Neuronal stem cell (in vitro differentiated cells): ENCODE data around the gene MACROD2.

ENCODE experiments used
- DNase-seq: peaks from one replicate; pipeline ENCODE4 v3.0.0-alpha.2; 2013; ENCODE audit warnings: low spot score
- H2AFZ ChIP-seq: one replicate; pipeline ENCODE4 v1.6.1; 2013; ENCODE audit warnings: mild to moderate bottlenecking, low read length, inconsistent platforms
- H2AK5ac ChIP-seq: 2 replicates; pipeline ENCODE4 v1.6.1; 2013; ENCODE audit warnings: low read depth, mild to moderate bottlenecking, inconsistent platforms, low read length, moderate library complexity, mixed read lengths
- H2BK120ac ChIP-seq: 2 replicates; pipeline ENCODE4 v1.6.1; 2013; ENCODE audit warnings: low read depth, mild to moderate bottlenecking, inconsistent platforms, low read length, moderate library complexity, mixed read lengths
- H2BK12ac ChIP-seq: one replicate; pipeline ENCODE4 v1.6.1; 2013; ENCODE audit warnings: low read length, inconsistent platforms
- H2BK15ac ChIP-seq: 2 replicates; pipeline ENCODE4 v1.6.1; 2013; ENCODE audit warnings: mild to moderate bottlenecking, low read length, inconsistent platforms, mixed read lengths
- H2BK5ac ChIP-seq: one replicate; pipeline ENCODE4 v1.6.1; 2013; ENCODE audit warnings: inconsistent platforms, mild to moderate bottlenecking, low read length, moderate library complexity
- H3K14ac ChIP-seq: one replicate; pipeline ENCODE4 v1.6.1; 2013; ENCODE audit warnings: low read length, inconsistent platforms
- H3K18ac ChIP-seq: 2 replicates; pipeline ENCODE4 v1.6.1; 2013; ENCODE audit warnings: low read length, inconsistent platforms
- H3K23ac ChIP-seq: 2 replicates; pipeline ENCODE4 v1.6.1; 2013; ENCODE audit warnings: low read depth, mild to moderate bottlenecking, mixed read lengths, low read length, inconsistent platforms; ENCODE audit not compliant: poor library complexity
- H3K27ac ChIP-seq: replicated peaks from 3 replicates; pipeline ENCODE4 v1.5.1; 2013; ENCODE audit warnings: low read length, inconsistent platforms
- H3K27me3 ChIP-seq, 3 experiments: 2 replicates each; pipeline ENCODE4 v1.6.1; 2013; ENCODE audit warnings: low read length in 3 of 3, mild to moderate bottlenecking in 2 of 3, inconsistent platforms in 1 of 3, low read depth in 1 of 3, mixed read lengths in 1 of 3, moderate library complexity in 1 of 3; ENCODE audit not compliant: control insufficient read depth in 3 of 3, insufficient read depth in 3 of 3
- H3K36me3 ChIP-seq, 2 donors: replicated peaks in 1 of 2; 2 replicates each; pipeline ENCODE4 v1.6.1; 2013; ENCODE audit warnings: low read length in 2 of 2; ENCODE audit not compliant: control insufficient read depth in 2 of 2, insufficient read depth in 2 of 2
- H3K4ac ChIP-seq: 2 replicates; pipeline ENCODE4 v1.6.1; 2013; ENCODE audit warnings: inconsistent platforms, mild to moderate bottlenecking, low read length, moderate library complexity
- H3K4me1 ChIP-seq, 2 donors: 1 replicate in 1 of 2; 2 replicates in 1 of 2; pipeline ENCODE4 v1.6.1; 2013; ENCODE audit warnings: low read length in 2 of 2, low read depth in 1 of 2; ENCODE audit not compliant: control insufficient read depth in 2 of 2, insufficient read depth in 1 of 2
- H3K4me2 ChIP-seq: one replicate; pipeline ENCODE4 v1.6.1; 2013; ENCODE audit warnings: mild to moderate bottlenecking, low read length, inconsistent platforms; ENCODE audit not compliant: insufficient read depth, poor library complexity, severe bottlenecking
- H3K4me3 ChIP-seq, 2 donors: 2 replicates each; pipeline ENCODE4 v1.5.1; 2013; ENCODE audit warnings: low read length in 2 of 2, mild to moderate bottlenecking in 2 of 2, inconsistent platforms in 1 of 2, moderate library complexity in 1 of 2
- H3K79me1 ChIP-seq: one replicate; pipeline ENCODE4 v1.6.1; 2013; ENCODE audit warnings: low read depth, mild to moderate bottlenecking, inconsistent platforms, low read length, moderate library complexity
- H3K9ac ChIP-seq: one replicate; pipeline ENCODE4 v1.6.1; 2013; ENCODE audit warnings: mild to moderate bottlenecking, low read depth, low read length, inconsistent platforms; ENCODE audit not compliant: poor library complexity
- H3K9me3 ChIP-seq, 2 donors: replicated peaks in 1 of 2; 2 replicates each; pipeline versions ENCODE3 to v1.6.1; 2013; ENCODE audit warnings: low read length in 2 of 2, mild to moderate bottlenecking in 2 of 2, inconsistent platforms in 1 of 2, low read depth in 1 of 2, mixed read lengths in 1 of 2, moderate library complexity in 1 of 2; ENCODE audit not compliant: control insufficient read depth in 2 of 2, insufficient read depth in 1 of 2
- H4K8ac ChIP-seq: one replicate; pipeline ENCODE4 v1.6.1; 2013; ENCODE audit warnings: low read depth, mild to moderate bottlenecking, inconsistent platforms, low read length, moderate library complexity
- H4K91ac ChIP-seq: one replicate; pipeline ENCODE4 v1.6.1; 2013; ENCODE audit warnings: low read length, low read depth, mild to moderate bottlenecking, inconsistent platforms; ENCODE audit not compliant: poor library complexity
- WGBS, 2 donors: extraction: QIAGEN DNeasy Blood & Tissue Kit; methylation state at CpG; one replicate each; pipeline ENCODE4 v1.1.7; 2013; ENCODE audit warnings: missing lambda C conversion rate in 2 of 2, mixed read lengths in 1 of 2; ENCODE audit not compliant: insufficient read length in 2 of 2, insufficient replicate concordance in 1 of 2; ENCODE audit errors: extremely low coverage in 2 of 2; 5-methylcytosine and 5-hydroxymethylcytosine counted together

MACROD2 gene

DNA sequence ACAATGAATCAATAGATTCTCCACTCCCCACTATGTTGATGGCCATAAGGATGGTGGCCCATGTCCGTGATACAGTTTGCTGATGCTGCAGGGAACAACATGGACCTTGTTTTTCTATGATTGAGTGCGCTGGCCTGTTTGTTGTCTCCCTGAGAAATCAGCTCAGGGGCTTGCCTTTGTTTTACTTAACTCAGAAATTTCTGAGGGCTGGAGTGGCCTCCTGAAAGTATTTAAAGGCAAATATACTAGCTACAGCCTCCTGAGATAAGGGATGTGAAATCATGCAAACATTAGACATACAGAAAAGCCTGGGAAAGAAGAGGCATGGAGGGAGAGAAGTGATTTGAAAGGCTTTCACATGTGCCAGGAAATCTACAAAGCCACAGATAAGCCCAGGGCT is 512.4 kb downstream of the MACROD2 start:
- H3K9ac ChIP-seq: no peak overlapping the region
- H2BK12ac ChIP-seq: no peak overlapping the region
- no peak overlapping the region for H4K8ac ChIP-seq
- H3K14ac ChIP-seq: no peak overlapping the region
- H3K79me1 ChIP-seq: no peaks in the 10 kb centered on the region
- no peak overlapping the region for H3K4ac ChIP-seq
- no peak overlapping the region for H2BK120ac ChIP-seq
- no peak overlapping the region for H3K4me2 ChIP-seq
- no peaks in the 10 kb centered on the region for H3K27me3 ChIP-seq
- H3K4me1 ChIP-seq: no peaks in the 10 kb centered on the region
- no peaks in the 10 kb centered on the region for H3K36me3 ChIP-seq
- DNase-seq: no peak
- H2BK15ac ChIP-seq: no peak overlapping the region
- H3K9me3 ChIP-seq: peaks cover 0 to 16% of the 10 kb centered on the region in 2 donors
- H2BK5ac ChIP-seq: no peak overlapping the region
- peak overlapping the region; percentile 19 for H2AFZ ChIP-seq
- H3K23ac ChIP-seq: no peak overlapping the region
- H2AK5ac ChIP-seq: no peak overlapping the region
- H4K91ac ChIP-seq: no peak overlapping the region
- H3K27ac ChIP-seq: no peak overlapping the region
- H3K4me3 ChIP-seq: no peak overlapping the region
- H3K18ac ChIP-seq: no peak overlapping the region
- no CpG with 5 or more reads among the region's 2 CpGs for WGBS, 2 donors

DNA sequence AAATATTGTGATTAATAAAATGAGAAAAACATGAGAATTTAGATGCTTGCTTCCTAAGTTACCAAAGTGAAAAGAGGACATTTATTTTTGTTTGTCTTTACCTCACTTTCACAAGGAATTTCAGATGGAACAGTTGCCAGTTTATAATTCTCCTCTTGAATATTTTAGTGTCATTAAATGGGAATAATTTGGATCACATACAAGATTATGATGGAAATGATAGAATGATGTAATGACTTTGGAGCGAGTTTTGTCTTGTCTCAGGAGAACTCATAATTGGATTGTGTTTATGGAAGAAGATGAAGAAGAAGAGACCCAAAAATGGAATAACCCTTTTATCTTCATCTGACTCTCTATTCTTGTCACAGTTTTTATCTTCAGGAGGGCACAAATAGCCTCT is 515.0 kb downstream of the MACROD2 start:
- no peak overlapping the region for H3K18ac ChIP-seq
- no peak overlapping the region for H3K4ac ChIP-seq
- H2BK120ac ChIP-seq: no peak overlapping the region
- H2AFZ ChIP-seq: no peak overlapping the region
- H2BK5ac ChIP-seq: no peak overlapping the region
- no peaks in the 10 kb centered on the region for H3K27me3 ChIP-seq
- no peak overlapping the region for H3K14ac ChIP-seq
- H2BK12ac ChIP-seq: no peak overlapping the region
- H3K9me3 ChIP-seq: peaks cover 0 to 16% of the 10 kb centered on the region in 2 donors
- H3K23ac ChIP-seq: no peak overlapping the region
- no peak for DNase-seq
- no peak overlapping the region for H4K91ac ChIP-seq
- H3K36me3 ChIP-seq: no peaks in the 10 kb centered on the region
- H3K4me1 ChIP-seq: no peaks in the 10 kb centered on the region
- H4K8ac ChIP-seq: no peak overlapping the region
- no peak overlapping the region for H3K9ac ChIP-seq
- H2AK5ac ChIP-seq: no peak overlapping the region
- H2BK15ac ChIP-seq: no peak overlapping the region
- H3K79me1 ChIP-seq: no peaks in the 10 kb centered on the region
- 100% methylated on average over 1 of the region's 1 CpG; no CpG with 5 or more reads in 1 of the 2 donors for WGBS, 2 donors
- no peak overlapping the region for H3K27ac ChIP-seq
- no peak overlapping the region for H3K4me3 ChIP-seq
- H3K4me2 ChIP-seq: no peak overlapping the region

DNA sequence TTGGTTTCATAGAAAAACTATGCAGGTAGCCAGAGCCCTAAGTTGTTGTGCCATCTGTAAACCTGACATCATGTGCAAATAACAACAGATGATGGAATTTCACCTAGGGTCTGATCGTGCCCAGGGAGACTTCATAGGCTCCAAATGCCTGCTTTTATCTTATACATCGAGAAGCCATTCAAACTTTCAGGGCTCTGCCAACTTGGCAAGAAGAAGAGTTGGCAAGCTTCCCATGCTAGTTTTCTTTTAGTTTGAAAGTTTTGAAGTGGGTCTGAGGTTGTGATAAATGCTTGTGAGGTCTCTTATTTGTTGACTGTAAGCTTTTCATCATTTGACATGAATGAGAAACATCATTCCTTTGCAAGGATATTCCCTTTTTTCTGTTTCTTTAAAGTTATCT is 517.5 kb downstream of the MACROD2 start:
- no peak overlapping the region for H2BK5ac ChIP-seq
- no peak overlapping the region for H2BK15ac ChIP-seq
- no peak for DNase-seq
- no peak overlapping the region for H3K14ac ChIP-seq
- no peak overlapping the region for H3K27ac ChIP-seq
- no peak overlapping the region for H2BK120ac ChIP-seq
- no peak overlapping the region for H3K4ac ChIP-seq
- H3K9ac ChIP-seq: no peak overlapping the region
- no peak overlapping the region for H3K18ac ChIP-seq
- no peaks in the 10 kb centered on the region for H3K27me3 ChIP-seq
- H2BK12ac ChIP-seq: no peak overlapping the region
- no CpG with 5 or more reads among the region's 2 CpGs for WGBS, 2 donors
- H3K23ac ChIP-seq: no peak overlapping the region
- no peak overlapping the region for H2AFZ ChIP-seq
- no peaks in the 10 kb centered on the region for H3K36me3 ChIP-seq
- no peak overlapping the region for H4K91ac ChIP-seq
- no peak overlapping the region for H3K4me2 ChIP-seq
- H4K8ac ChIP-seq: no peak overlapping the region
- no peak overlapping the region for H3K4me3 ChIP-seq
- peaks cover 0 to 6% of the 10 kb centered on the region in 2 donors for H3K9me3 ChIP-seq
- H3K79me1 ChIP-seq: no peaks in the 10 kb centered on the region
- H3K4me1 ChIP-seq: no peaks in the 10 kb centered on the region
- H2AK5ac ChIP-seq: no peak overlapping the region

DNA sequence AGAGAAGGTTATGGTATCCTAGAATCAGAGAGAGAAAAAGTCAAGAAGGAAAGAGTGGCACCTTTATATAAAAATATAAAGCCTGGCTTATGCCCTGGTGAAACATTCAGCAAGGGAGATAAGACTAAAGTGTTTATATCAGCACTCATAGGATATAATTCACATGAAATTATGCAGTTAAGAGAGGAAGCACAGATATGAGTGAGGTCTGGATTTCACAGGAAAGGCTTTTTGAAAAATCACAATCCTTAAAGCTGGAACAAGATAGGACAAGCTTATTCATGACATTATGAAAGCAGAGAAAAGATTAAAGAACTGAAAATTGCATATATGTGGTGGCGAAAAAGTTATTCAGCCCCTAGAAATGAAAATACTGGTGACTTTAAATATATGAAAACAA is 523.3 kb downstream of the MACROD2 start:
- Histone ChIP-seq H3K27me3 (no peaks in the 10 kb centered on the region), H3K4me1 (peaks cover 0 to 2% of the 10 kb centered on the region in 2 donors), H3K4me3 (no peak overlapping the region), H3K14ac (no peak overlapping the region), H2BK5ac (no peak overlapping the region), H2BK120ac (no peak overlapping the region), H3K79me1 (no peaks in the 10 kb centered on the region), H3K18ac (no peak overlapping the region), H3K4ac (no peak overlapping the region), H2BK12ac (no peak overlapping the region), H3K9ac (no peak overlapping the region), H3K23ac (no peak overlapping the region), H2AK5ac (no peak overlapping the region), H3K4me2 (no peak overlapping the region), H3K27ac (no peak overlapping the region), H2BK15ac (no peak overlapping the region), H4K91ac (no peak overlapping the region), H3K36me3 (no peaks in the 10 kb centered on the region), H4K8ac (no peak overlapping the region), H3K9me3 (no peaks in the 10 kb centered on the region), H2AFZ (no peak overlapping the region)
- no peak for DNase-seq
- WGBS, 2 donors: no CpG with 5 or more reads among the region's 1 CpG
